PC-9 (cell line): ENCODE measurements around the gene TTC23.

Experiments used
- EZH2 ChIP-seq: fragments of 200-600 bp; sonication (generic); IDR thresholded peaks from 2 replicates; pipeline ENCODE4 v1.8.0; 2017; ENCODE audit warnings: antibody characterized with exemption, low read depth
- TF ChIP-seq, protein P1 (sequence below): fragments of 200-600 bp; sonication (generic); conservative IDR thresholded peaks from 2 replicates; pipeline ENCODE4 v1.6.1; 2017; ENCODE audit warnings: mixed run types, antibody characterized with exemption, mild to moderate bottlenecking, moderate library complexity

GRCh38 chr15:99138491-99138982 lies 110.8 kb downstream of the TTC23 start:
- TF ChIP-seq, protein P1, sequence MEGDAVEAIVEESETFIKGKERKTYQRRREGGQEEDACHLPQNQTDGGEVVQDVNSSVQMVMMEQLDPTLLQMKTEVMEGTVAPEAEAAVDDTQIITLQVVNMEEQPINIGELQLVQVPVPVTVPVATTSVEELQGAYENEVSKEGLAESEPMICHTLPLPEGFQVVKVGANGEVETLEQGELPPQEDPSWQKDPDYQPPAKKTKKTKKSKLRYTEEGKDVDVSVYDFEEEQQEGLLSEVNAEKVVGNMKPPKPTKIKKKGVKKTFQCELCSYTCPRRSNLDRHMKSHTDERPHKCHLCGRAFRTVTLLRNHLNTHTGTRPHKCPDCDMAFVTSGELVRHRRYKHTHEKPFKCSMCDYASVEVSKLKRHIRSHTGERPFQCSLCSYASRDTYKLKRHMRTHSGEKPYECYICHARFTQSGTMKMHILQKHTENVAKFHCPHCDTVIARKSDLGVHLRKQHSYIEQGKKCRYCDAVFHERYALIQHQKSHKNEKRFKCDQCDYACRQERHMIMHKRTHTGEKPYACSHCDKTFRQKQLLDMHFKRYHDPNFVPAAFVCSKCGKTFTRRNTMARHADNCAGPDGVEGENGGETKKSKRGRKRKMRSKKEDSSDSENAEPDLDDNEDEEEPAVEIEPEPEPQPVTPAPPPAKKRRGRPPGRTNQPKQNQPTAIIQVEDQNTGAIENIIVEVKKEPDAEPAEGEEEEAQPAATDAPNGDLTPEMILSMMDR: no peak
- no peak for TF ChIP-seq EZH2
